HEK293T (cell line): ENCODE results near the gene UBE4A.

ENCODE experiments used
- ARNT ChIP-seq: fragments of 450-650 bp; IDR thresholded peaks from 2 replicates; pipeline ENCODE4 v1.6.1; 2017; ENCODE audit warnings: mild to moderate bottlenecking
- BHLHE40 ChIP-seq: fragments of 450-650 bp; IDR thresholded peaks from 2 replicates; pipeline ENCODE4 v1.6.1; 2016; ENCODE audit warnings: mild to moderate bottlenecking, moderate library complexity, borderline replicate concordance
- CTBP1 ChIP-seq: fragments of 450-650 bp; IDR thresholded peaks from 2 replicates; pipeline ENCODE4 v1.6.1; 2016; ENCODE audit warnings: borderline replicate concordance
- ELF4 ChIP-seq: fragments of 450-650 bp; IDR thresholded peaks from 2 replicates; pipeline ENCODE4 v1.6.1; 2017; ENCODE audit warnings: antibody characterized with exemption
- FOXK2 ChIP-seq: fragments of 450-650 bp; IDR thresholded peaks from 2 replicates; pipeline ENCODE4 v1.6.1; 2016; ENCODE audit warnings: mild to moderate bottlenecking
- LEF1 ChIP-seq: fragments of 450-650 bp; IDR thresholded peaks from 2 replicates; pipeline ENCODE4 v1.6.1; 2017; ENCODE audit warnings: mild to moderate bottlenecking, borderline replicate concordance
- NFRKB ChIP-seq: fragments of 450-650 bp; IDR thresholded peaks from 2 replicates; pipeline ENCODE4 v1.6.1; 2016; ENCODE audit warnings: mild to moderate bottlenecking, moderate library complexity
- SP1 ChIP-seq: fragments of 450-650 bp; IDR thresholded peaks from 2 replicates; pipeline ENCODE4 v1.6.1; 2017
- SUZ12 ChIP-seq: fragments of 450-650 bp; IDR thresholded peaks from 2 replicates; pipeline ENCODE4 v1.6.1; 2016; ENCODE audit warnings: mild to moderate bottlenecking

DNA sequence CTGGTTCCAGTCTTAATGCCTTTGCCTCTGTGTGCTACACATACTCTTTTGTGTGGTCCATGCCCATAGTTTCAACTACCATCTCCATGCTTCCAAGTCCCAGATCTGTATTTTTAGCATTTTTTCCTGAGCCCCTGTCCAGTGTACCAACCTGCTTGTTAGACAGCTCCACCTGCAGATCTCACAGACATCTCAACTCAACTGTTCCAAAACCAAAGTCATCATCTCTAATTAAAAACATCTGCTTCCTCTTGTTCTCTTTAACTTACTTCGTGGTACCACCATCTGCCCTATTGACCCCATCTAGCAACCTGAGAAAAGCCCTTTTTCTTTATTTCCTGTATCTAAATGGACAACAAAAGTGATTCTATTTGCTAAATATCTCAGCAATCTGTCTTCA is 68.3 kb downstream of the UBE4A start:
- TF ChIP-seq CTBP1 (no peak), SUZ12 (no peak), ARNT (no peak), BHLHE40 (no peak), ELF4 (no peak), LEF1 (no peak), FOXK2 (no peak), NFRKB (no peak), SP1 (no peak)
